ENCODE measurements around the gene OLFM3. TPM values are rescaled to one million over a fixed set of nuclear protein-coding genes. Genes with fewer than 3 reads are reported as not detected.

Gene OLFM3
- polyA plus RNA-seq (ENCODE audit: insufficient read length in 4 of 4): 10 to 100 TPM; 24.2 to 31.8 (median 28.9) TPM

DNA sequence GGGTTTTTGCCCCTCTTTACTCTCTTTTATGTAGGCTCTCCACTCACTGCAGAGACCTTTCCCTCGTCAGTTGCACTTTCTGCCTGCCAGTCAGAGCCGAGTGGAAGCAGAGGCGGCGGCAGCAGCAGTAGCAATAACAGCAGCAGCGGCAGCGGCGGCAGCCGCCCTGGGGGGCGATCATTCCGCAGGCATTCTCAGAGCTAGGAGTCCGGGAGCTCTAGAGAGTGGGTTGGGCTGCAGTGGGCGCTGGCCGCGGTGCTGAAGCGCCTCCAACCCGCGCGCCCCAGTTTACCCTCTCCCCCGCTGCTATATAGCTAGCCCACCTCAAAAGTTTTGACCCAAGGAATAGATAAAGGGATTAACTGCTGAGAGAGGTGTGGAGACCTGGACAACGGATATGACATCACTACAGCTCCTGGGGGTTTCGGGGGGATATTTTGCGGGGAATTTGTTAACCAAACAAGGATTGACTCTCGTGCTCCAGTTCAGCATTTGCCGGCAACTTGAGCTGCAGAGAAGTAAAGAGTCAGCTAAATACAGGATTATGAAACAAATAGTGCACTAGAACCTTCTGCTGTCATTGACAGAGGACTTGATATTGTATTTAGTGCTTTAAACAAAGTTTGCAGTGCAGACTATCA lies at the start of gene OLFM3:
Gene OLFM3, minus strand, starts transcription at position 102 of the 641 bp plus-strand sequence.
- peak; percentile 33 to 45 (median 42) for DNase-seq (ENCODE audit: low read depth in 4 of 4, low spot score in 3 of 4)

GRCh38 chr1:102045752-102046151 lies 49.0 kb upstream of the OLFM3 start:
- no peak for DNase-seq (ENCODE audit: low read depth in 4 of 4, low spot score in 3 of 4)

DNA sequence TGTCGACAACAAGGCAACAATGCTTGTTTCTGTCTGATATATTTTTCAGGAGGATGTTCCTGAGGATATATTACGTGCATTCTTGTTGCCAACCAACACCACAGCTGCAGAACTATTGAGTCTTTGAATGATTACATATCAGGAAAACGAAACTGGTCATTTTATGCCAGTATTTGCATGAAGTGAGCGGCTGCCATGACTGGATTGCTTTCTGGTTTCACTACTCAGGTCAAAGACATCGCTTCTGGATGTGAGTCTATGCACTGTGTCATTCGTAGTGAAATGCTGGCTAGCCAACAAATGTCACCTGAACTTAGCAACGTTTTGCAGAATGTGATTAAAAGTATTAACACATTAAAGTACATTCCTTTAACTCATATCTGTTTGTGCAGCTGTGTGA lies 35.8 kb upstream of the OLFM3 start:
- DNase-seq (ENCODE audit: low read depth in 4 of 4, low spot score in 3 of 4): no peak

DNA sequence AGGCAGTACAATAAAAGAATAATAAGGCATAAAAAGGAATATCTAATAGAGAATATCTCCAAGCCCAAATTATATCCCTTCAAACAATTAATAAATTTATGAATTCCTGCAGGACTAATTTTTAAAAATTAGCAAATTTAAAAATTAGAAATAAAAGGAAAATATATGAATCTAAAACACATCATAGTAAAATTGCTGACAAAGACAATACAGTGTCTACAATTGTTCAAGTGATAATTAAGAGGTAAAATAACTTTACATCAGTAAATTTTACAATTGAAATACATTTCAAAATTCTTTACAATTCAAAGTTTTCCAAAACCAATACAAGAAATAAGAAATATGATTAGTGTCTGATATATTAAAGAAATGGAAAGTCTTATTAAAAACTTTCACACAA lies 22.8 kb upstream of the OLFM3 start:
- DNase-seq (ENCODE audit: low read depth in 4 of 4, low spot score in 3 of 4): no peak

GRCh38 chr1:102015728-102016127 lies 19.0 kb upstream of the OLFM3 start:
- no peak for DNase-seq (ENCODE audit: low read depth in 4 of 4, low spot score in 3 of 4)

GRCh38 chr1:102002057-102002456 lies 5.3 kb upstream of the OLFM3 start:
- no peak for DNase-seq (ENCODE audit: low read depth in 4 of 4, low spot score in 3 of 4)

DNA sequence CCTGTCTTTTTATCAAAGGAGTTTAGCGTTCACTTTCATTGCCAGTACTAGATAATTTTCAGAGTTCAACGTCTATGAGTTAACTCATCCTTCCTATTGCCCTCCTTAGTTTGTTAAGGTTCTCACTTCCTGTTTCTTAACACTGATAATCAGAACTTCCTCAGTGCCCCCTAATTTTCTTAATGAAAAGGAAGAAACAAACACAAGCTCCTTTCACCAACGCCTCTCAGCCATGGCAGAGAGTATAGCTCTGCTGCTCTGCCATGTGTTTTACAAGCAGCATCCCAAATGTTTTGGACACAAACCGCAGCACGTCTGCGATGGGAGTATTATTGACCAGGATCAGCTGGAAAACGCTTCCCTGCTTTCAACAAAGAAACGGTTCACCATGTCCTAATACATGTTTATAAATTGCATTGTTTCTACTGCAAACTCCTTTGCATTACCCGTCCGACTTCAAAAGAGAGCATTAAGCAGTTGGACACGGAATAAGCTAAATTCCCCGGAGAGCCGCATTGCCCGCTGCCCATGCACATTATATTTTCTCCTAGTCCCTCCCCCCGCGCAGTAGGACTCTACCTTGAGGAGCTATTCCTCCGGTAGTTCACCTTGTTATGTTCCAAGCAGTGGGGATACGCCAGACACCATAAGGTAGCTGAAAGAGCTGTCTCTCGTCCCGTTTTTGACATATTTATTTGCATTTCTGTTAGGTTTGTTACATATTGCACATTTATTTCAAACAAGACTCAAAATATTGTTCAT lies 561 bp downstream of the OLFM3 start:
- no peak for DNase-seq (ENCODE audit: low read depth in 4 of 4, low spot score in 3 of 4)

DNA sequence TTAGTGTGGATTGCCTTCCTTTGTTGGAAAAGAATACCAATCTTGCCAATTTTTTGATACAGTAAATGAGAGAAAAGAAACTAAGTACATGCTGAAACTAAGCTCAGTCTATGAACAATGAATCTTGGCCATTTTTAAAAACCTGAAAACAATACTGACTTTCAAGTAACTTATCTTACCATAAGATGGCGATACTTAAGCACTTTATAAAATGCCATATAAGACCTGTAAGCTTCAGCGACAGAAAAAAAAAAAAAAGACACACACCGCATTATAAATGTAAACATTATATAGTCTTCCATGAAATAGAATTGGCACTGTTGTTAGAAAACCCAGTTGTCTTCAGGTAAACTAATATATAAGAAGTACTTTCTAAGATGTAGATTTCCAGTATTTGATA lies 3.0 kb downstream of the OLFM3 start:
- DNase-seq (ENCODE audit: low read depth in 4 of 4, low spot score in 3 of 4): no peak

- no peak for DNase-seq (ENCODE audit: low read depth in 4 of 4, low spot score in 3 of 4)
Measured at GRCh38 chr1:101992821-101993575, 3.7 kb downstream of the OLFM3 start.

GRCh38 chr1:101980974-101981373 lies 15.8 kb downstream of the OLFM3 start:
- DNase-seq (ENCODE audit: low read depth in 4 of 4, low spot score in 3 of 4): peak in 1 of 4 donors; percentile 30

DNA sequence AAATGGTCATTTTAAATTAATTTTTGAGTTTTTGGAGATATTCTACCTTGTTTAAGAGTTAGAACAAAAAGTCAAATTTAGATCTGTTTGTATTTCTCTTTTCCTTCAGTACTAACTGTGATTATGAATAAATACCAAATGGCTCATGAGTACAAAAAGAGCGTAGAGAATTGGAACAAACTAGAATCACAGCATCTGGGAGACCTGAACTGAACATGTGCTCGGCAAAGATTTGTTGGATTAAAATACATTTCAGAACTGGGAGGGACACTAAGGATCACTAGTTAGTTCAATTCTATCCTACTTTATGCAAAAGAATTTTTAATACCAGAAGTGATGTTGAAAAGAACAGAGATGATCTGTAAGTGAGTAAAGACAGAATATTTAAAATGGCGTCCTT lies 19.5 kb downstream of the OLFM3 start:
- no peak for DNase-seq (ENCODE audit: low read depth in 4 of 4, low spot score in 3 of 4)

DNA sequence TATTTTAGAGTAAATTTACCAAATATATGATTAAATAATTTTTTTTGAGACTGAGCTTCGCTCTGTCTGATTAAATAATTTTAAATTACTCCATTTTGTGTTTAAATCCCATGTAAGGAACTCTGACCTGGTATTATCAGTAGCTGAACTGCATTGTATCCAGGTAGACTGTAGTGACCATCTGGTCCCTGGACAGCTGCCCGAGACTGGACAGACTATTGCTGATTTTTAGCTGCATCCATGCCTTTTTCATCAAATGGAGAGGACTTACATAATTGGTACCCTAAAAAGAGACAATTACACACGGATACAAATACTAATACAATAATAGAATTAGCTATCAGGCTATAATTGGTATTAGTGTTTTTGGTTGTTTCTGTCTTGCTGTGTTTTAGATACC lies 20.6 kb downstream of the OLFM3 start:
- no peak for DNase-seq (ENCODE audit: low read depth in 4 of 4, low spot score in 3 of 4)

- DNase-seq (ENCODE audit: low read depth in 4 of 4, low spot score in 3 of 4): no peak
Measured at GRCh38 chr1:101975371-101975770, 21.4 kb downstream of the OLFM3 start.

DNA sequence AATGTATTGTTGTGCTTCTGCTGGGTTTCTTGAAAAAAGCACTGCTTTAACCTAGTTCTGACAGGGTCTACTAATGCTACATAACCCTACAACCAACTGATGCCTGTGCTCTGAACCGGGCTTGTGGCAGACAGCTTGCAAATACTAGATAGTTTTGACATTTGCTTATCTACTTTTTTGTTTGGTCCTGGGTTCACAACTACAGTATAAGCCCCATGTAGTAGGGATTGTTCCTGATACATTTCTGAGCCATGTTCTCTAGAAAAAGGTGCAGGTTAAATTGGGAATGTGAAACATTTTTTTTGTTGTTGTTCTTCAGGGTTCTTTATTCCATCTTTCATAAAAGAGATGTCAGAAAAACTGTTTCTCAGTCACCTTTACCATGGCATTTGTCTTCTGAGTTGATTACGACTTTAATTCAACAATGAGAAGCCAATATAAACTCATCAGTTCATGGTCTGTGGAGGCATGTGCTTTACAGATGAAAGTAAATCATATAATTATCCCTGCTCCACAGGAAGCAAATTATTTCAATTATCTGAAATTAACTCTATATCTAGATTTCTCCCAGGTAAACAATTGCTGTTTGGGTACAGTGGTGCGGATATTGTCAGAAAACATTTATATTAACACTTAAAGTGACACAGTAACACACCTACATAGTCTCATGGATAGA lies 22.0 kb downstream of the OLFM3 start:
- DNase-seq (ENCODE audit: low read depth in 4 of 4, low spot score in 3 of 4): no peak

DNA sequence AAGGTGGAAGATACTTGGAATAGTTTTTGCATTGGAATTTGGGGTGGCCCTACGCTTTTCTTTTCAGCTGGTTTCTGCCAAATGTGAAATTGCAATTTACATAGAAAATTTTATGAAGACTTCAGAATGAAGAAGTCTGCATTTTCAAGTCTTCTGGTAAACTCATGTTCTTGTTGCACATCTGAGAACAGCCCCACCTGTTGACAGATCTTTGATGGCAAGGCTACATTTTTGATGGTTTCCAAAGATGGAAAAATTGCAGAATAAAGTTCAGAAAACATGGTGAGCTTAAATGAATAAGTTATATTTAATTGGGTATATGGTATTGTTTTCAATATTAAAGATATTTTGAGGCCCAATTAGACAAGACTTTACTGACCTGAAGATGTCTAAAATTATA lies 25.4 kb downstream of the OLFM3 start:
- DNase-seq (ENCODE audit: low read depth in 4 of 4, low spot score in 3 of 4): no peak

GRCh38 chr1:101967871-101968270 lies 28.9 kb downstream of the OLFM3 start:
- no peak for DNase-seq (ENCODE audit: low read depth in 4 of 4, low spot score in 3 of 4)

DNA sequence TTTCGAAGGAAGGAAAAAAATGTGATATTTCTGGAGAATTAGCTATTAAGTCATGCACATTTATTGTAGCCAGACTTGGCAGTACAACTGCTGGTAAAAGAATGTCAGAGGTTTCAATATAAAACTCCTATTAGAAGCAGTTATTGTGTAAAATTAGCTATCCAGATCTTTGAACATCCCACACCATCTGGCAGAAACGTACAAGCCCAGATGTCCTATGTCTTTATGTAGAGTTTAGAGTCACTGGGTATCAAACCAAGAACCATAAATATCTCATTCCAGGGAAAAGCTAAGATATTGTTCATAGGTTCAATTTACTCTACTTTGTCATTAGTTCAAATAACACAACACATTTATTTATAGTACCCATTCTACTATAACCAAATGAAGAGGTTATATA lies 31.4 kb downstream of the OLFM3 start:
- peak in 1 of 4 donors; percentile 5 for DNase-seq (ENCODE audit: low read depth in 4 of 4, low spot score in 3 of 4)

DNA sequence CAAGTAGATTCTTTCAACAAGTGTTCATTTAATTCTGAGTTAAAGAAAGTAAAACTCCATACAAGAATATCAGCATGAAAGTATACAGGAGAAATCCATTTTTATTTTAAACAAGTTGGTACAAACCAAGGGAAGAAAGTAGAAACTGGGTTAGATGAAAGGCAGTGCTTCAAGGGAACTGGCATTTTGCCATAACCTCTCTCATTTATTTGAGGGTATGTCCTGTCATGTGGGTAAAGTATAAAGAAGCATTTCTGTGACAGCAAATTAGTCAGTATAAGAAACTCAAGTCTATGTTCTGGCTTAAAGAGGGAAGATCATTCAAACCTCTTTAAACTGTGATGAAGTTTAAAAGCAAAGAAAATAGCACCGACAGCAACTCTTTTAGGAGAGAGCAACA lies 32.0 kb downstream of the OLFM3 start:
- DNase-seq (ENCODE audit: low read depth in 4 of 4, low spot score in 3 of 4): no peak

- no peak for DNase-seq (ENCODE audit: low read depth in 4 of 4, low spot score in 3 of 4)
Measured at GRCh38 chr1:101960142-101960541, 36.6 kb downstream of the OLFM3 start.

GRCh38 chr1:101959456-101959855 lies 37.3 kb downstream of the OLFM3 start:
- DNase-seq (ENCODE audit: low read depth in 4 of 4, low spot score in 3 of 4): no peak

DNA sequence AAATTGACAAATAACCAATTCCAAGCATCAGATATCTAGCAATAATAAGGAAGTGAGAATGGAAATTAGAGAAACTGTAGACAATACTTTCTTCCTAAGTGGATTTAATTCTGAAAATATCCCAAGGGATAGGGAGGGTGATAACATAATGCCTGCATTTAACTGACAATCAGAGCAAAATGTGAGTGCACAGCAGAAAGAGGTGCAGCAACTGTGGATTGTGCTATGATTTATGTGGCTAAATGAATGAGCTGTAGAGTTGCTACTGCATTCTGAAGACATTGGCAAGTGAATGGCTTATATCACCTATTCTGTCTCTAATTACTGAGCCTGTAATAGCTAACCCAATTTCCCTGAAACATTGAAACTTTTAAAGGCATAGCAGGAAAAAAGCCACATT lies 39.0 kb downstream of the OLFM3 start:
- DNase-seq (ENCODE audit: low read depth in 4 of 4, low spot score in 3 of 4): no peak

Data from right renal pelvis (tissue), 4 donors.